Bronchial epithelial cell (primary cell): ENCODE measurements around the gene CNTN5. TPM values are rescaled to one million over a fixed set of nuclear protein-coding genes. Genes with fewer than 3 reads are reported as not detected.

Experiments
- DNase-seq: peaks from one replicate; pipeline ENCODE4 v3.0.0-alpha.2; 2010; ENCODE audit warnings: low read depth
- FAIRE-seq: peaks from 2 replicates; lab custom pipeline; 2011; peaks lifted over from hg19 to GRCh38; lab: Jason Lieb, UNC
- H3K27me3 ChIP-seq: 2 replicates; pipeline ENCODE4 v1.5.1; 2011; ENCODE audit warnings: low read length; ENCODE audit not compliant: control insufficient read depth, insufficient read depth
- H3K36me3 ChIP-seq: 2 replicates; pipeline ENCODE4 v1.5.1; 2011; ENCODE audit warnings: low read length; ENCODE audit not compliant: control insufficient read depth, insufficient read depth
- H3K4me3 ChIP-seq: 2 replicates; pipeline ENCODE4 v1.5.1; 2011; ENCODE audit warnings: mild to moderate bottlenecking, low read depth, low read length, control low read depth
- CTCF ChIP-seq: IDR thresholded peaks from 2 replicates; pipeline ENCODE4 v1.5.1; 2011; ENCODE audit warnings: mild to moderate bottlenecking, moderate library complexity, low read length, control low read depth, inconsistent platforms; ENCODE audit not compliant: insufficient read depth, severe bottlenecking
- total RNA-seq: library from RNA; depleted of rRNA; stranded (reverse); fragments of >200 nt; gene quantifications from 2 replicates; pipeline ENCODE4 v1.2.1, GENCODE V29; 2014

The CNTN5 gene
- total RNA-seq, 1 donor from 2014 or later = not detected

GRCh38 chr11:100316952-100317351, 1296.2 kb downstream of the CNTN5 start:
- Histone ChIP-seq H3K27me3 (no peaks in the 10 kb centered on the region), H3K4me3 (no peak overlapping the region), H3K36me3 (no peaks in the 10 kb centered on the region)
- FAIRE-seq = no peak
- DNase-seq = no peak
- no peak for TF ChIP-seq CTCF

- H3K4me3 ChIP-seq = no peak overlapping the region
- no peak for TF ChIP-seq CTCF
Measured at GRCh38 chr11:100319691-100320090, 1298.9 kb downstream of the CNTN5 start.

GRCh38 chr11:100328626-100329340, 1308.0 kb downstream of the CNTN5 start:
- H3K27me3 ChIP-seq = no peaks in the 10 kb centered on the region

More at GRCh38 chr11:100319691-100320090, 1298.9 kb downstream of the CNTN5 start:
- Histone ChIP-seq H3K27me3 (no peaks in the 10 kb centered on the region), H3K36me3 (no peaks in the 10 kb centered on the region)
- no peak for DNase-seq
- FAIRE-seq = no peak

GRCh38 chr11:100329352-100329751, 1308.6 kb downstream of the CNTN5 start:
- TF ChIP-seq CTCF = no peak
- FAIRE-seq (no peak), DNase-seq (peak; percentile 78)
- H3K4me3 ChIP-seq = no peak overlapping the region
- no peaks in the 10 kb centered on the region for H3K36me3 ChIP-seq
- no peaks in the 10 kb centered on the region for H3K27me3 ChIP-seq

More at GRCh38 chr11:100328626-100329340, 1308.0 kb downstream of the CNTN5 start:
- Histone ChIP-seq H3K36me3 (no peaks in the 10 kb centered on the region), H3K4me3 (no peak overlapping the region)
- FAIRE-seq (peak; percentile 64), DNase-seq (peak; percentile 98)
- peak; percentile 26 for TF ChIP-seq CTCF

- TF ChIP-seq CTCF = no peak
- H3K4me3 ChIP-seq = no peak overlapping the region
- DNase-seq (no peak), FAIRE-seq (peak; percentile 92)
- H3K27me3 ChIP-seq = no peaks in the 10 kb centered on the region
- no peaks in the 10 kb centered on the region for H3K36me3 ChIP-seq
Measured at GRCh38 chr11:100336873-100337272, 1316.1 kb downstream of the CNTN5 start.
